ENCODE results near the gene NAA30. TPM values are rescaled to one million over a fixed set of nuclear protein-coding genes. Genes with fewer than 3 reads are reported as not detected.

The NAA30 gene
- polyA plus RNA-seq, 1 donor from 2014 or later: 26.9 TPM

DNA sequence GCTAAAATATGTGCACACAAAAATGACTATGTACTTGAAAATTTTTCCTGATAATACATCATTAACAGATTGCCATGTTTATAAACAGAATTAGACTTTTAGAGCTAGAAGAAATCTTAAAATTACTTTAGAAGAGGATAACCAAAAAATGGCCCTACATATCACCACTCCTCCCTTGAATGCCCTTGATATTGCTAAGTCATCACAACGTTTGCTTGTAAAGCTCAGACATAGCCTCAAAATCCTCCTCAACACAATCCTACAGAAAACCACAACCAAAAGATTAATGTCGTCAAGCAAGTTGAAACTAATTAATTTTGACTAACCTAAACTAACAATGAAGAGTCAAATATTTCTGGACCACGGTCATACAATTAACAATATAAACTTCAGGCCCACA lies 19.4 kb upstream of the NAA30 start:
- Histone ChIP-seq H3K9me3 (ENCODE audit: low read length) (no peaks in the 10 kb centered on the region), H3K4me3 (ENCODE audit: low read length) (no peak overlapping the region), H3K9ac (ENCODE audit: low read length) (no peak overlapping the region), H4K20me1 (ENCODE audit: insufficient read depth) (no peaks in the 10 kb centered on the region), H3K4me2 (ENCODE audit: low read length) (no peak overlapping the region), H3K36me3 (ENCODE audit: insufficient read depth, low read length) (no peaks in the 10 kb centered on the region), H3F3A (ENCODE audit: insufficient read depth, low read length, poor library complexity, severe bottlenecking) (no peaks in the 10 kb centered on the region), H3K27me3 (ENCODE audit: insufficient read depth, low read depth, low read length) (no peaks in the 10 kb centered on the region), H3K9me2 (ENCODE audit: insufficient read depth, low read length) (no peaks in the 10 kb centered on the region), H3K27ac (ENCODE audit: low read length) (no peak overlapping the region), H2AFZ (ENCODE audit: low read depth, low read length) (no peak overlapping the region), H3K79me2 (replicated peaks; ENCODE audit: insufficient read depth, low read length) (no peaks in the 10 kb centered on the region)
- TF ChIP-seq POLR2AphosphoS5 (IDR thresholded peaks at IDR 0.05): no peak
- no peak for TF ChIP-seq TAF1 (IDR thresholded peaks at IDR 0.05; ENCODE audit: low read depth)
- TF ChIP-seq SMC3 (conservative IDR thresholded peaks at IDR 0.05; ENCODE audit: poor library complexity): no peak
- TF ChIP-seq RAD21 (conservative IDR thresholded peaks at IDR 0.05): no peak
- TF ChIP-seq, protein P1, sequence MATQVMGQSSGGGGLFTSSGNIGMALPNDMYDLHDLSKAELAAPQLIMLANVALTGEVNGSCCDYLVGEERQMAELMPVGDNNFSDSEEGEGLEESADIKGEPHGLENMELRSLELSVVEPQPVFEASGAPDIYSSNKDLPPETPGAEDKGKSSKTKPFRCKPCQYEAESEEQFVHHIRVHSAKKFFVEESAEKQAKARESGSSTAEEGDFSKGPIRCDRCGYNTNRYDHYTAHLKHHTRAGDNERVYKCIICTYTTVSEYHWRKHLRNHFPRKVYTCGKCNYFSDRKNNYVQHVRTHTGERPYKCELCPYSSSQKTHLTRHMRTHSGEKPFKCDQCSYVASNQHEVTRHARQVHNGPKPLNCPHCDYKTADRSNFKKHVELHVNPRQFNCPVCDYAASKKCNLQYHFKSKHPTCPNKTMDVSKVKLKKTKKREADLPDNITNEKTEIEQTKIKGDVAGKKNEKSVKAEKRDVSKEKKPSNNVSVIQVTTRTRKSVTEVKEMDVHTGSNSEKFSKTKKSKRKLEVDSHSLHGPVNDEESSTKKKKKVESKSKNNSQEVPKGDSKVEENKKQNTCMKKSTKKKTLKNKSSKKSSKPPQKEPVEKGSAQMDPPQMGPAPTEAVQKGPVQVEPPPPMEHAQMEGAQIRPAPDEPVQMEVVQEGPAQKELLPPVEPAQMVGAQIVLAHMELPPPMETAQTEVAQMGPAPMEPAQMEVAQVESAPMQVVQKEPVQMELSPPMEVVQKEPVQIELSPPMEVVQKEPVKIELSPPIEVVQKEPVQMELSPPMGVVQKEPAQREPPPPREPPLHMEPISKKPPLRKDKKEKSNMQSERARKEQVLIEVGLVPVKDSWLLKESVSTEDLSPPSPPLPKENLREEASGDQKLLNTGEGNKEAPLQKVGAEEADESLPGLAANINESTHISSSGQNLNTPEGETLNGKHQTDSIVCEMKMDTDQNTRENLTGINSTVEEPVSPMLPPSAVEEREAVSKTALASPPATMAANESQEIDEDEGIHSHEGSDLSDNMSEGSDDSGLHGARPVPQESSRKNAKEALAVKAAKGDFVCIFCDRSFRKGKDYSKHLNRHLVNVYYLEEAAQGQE (IDR thresholded peaks at IDR 0.05; ENCODE audit: borderline replicate concordance): no peak
- TF ChIP-seq EZH2 (IDR thresholded peaks at IDR 0.05; ENCODE audit: borderline replicate concordance, insufficient read depth, low read length, poor library complexity, severe bottlenecking): no peak
- TF ChIP-seq MXI1 (conservative IDR thresholded peaks at IDR 0.05; ENCODE audit: poor library complexity, severe bottlenecking): no peak
- TF ChIP-seq, protein P2, sequence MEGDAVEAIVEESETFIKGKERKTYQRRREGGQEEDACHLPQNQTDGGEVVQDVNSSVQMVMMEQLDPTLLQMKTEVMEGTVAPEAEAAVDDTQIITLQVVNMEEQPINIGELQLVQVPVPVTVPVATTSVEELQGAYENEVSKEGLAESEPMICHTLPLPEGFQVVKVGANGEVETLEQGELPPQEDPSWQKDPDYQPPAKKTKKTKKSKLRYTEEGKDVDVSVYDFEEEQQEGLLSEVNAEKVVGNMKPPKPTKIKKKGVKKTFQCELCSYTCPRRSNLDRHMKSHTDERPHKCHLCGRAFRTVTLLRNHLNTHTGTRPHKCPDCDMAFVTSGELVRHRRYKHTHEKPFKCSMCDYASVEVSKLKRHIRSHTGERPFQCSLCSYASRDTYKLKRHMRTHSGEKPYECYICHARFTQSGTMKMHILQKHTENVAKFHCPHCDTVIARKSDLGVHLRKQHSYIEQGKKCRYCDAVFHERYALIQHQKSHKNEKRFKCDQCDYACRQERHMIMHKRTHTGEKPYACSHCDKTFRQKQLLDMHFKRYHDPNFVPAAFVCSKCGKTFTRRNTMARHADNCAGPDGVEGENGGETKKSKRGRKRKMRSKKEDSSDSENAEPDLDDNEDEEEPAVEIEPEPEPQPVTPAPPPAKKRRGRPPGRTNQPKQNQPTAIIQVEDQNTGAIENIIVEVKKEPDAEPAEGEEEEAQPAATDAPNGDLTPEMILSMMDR (IDR thresholded peaks at IDR 0.05; ENCODE audit: poor library complexity, severe bottlenecking): no peak
- TF ChIP-seq EP300 (conservative IDR thresholded peaks at IDR 0.05; ENCODE audit: poor library complexity, severe bottlenecking): no peak

DNA sequence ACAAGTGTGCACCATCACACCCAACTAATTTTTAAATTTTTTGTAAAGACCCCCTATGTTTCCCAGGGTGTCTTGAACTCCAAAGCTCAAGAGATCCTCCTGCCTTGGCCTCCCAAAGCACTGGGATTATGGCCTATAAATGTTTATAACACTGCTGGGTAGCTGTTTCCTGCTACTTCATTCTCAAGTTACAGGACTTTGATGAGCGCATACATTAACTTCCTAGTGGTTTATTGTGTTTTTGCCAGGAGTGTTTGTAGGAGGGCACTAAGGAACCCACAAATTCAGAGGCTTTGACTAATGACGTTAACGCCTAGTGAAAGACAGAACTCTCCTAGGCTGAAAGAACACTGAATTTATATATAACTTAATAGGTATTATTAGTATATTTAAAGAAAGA lies 15.2 kb upstream of the NAA30 start:
- no peak overlapping the region for H3K4me3 ChIP-seq (ENCODE audit: low read length)
- H3K27me3 ChIP-seq (ENCODE audit: insufficient read depth, low read depth, low read length): no peaks in the 10 kb centered on the region
- no peaks in the 10 kb centered on the region for H3K9me2 ChIP-seq (ENCODE audit: insufficient read depth, low read length)
- H3K9me3 ChIP-seq (ENCODE audit: low read length): no peaks in the 10 kb centered on the region
- H3K36me3 ChIP-seq (ENCODE audit: insufficient read depth, low read length): no peaks in the 10 kb centered on the region
- TF ChIP-seq EZH2 (IDR thresholded peaks at IDR 0.05; ENCODE audit: borderline replicate concordance, insufficient read depth, low read length, poor library complexity, severe bottlenecking) (no peak), TAF1 (IDR thresholded peaks at IDR 0.05; ENCODE audit: low read depth) (no peak), RAD21 (conservative IDR thresholded peaks at IDR 0.05) (no peak), SMC3 (conservative IDR thresholded peaks at IDR 0.05; ENCODE audit: poor library complexity) (no peak), MXI1 (conservative IDR thresholded peaks at IDR 0.05; ENCODE audit: poor library complexity, severe bottlenecking) (no peak), POLR2AphosphoS5 (IDR thresholded peaks at IDR 0.05) (no peak), EP300 (conservative IDR thresholded peaks at IDR 0.05; ENCODE audit: poor library complexity, severe bottlenecking) (no peak)
- TF ChIP-seq, protein P2 (IDR thresholded peaks at IDR 0.05; ENCODE audit: poor library complexity, severe bottlenecking): no peak
- TF ChIP-seq, protein P1 (IDR thresholded peaks at IDR 0.05; ENCODE audit: borderline replicate concordance): no peak
- no peaks in the 10 kb centered on the region for H4K20me1 ChIP-seq (ENCODE audit: insufficient read depth)
- H3K9ac ChIP-seq (ENCODE audit: low read length): no peak overlapping the region
- H3K27ac ChIP-seq (ENCODE audit: low read length): no peak overlapping the region
- no peaks in the 10 kb centered on the region for H3K79me2 ChIP-seq (replicated peaks; ENCODE audit: insufficient read depth, low read length)
- H3F3A ChIP-seq (ENCODE audit: insufficient read depth, low read length, poor library complexity, severe bottlenecking): no peaks in the 10 kb centered on the region
- H2AFZ ChIP-seq (ENCODE audit: low read depth, low read length): no peak overlapping the region
- no peak overlapping the region for H3K4me2 ChIP-seq (ENCODE audit: low read length)
